Caco-2 (cell line): ENCODE measurements around the gene PLIN1. TPM values are rescaled to one million over a fixed set of nuclear protein-coding genes. Genes with fewer than 3 reads are reported as not detected.

ENCODE experiments used
- BruUV-seq: library from RNA; stranded (reverse); fragments of 400-500 nt; replicated peaks from 2 replicates; lab custom pipeline; 2021; lab: Mats Ljungman, UMichigan
- CTCF ChIA-PET: fragments of 300-600 bp; sonication (Branson Sonifier 250); formaldehyde crosslinking; loops from one replicate; lab custom pipeline; 2022; ENCODE audit warnings: antibody characterized with exemption; lab: Charles Lee
- POLR2A ChIA-PET: fragments of 300-600 bp; sonication (Branson Sonifier 250); formaldehyde crosslinking; loops from one replicate; lab custom pipeline; 2022; ENCODE audit warnings: antibody characterized with exemption; lab: Charles Lee
- DNase-seq, 2 experiments: peaks; one replicate each; pipeline versions ENCODE4 v3.0.0 to v3.0.0-alpha.2; 2020 to 2022
- H3K27me3 ChIP-seq: replicated peaks from 2 replicates; pipeline ENCODE4 v1.6.0; 2011; ENCODE audit warnings: low read length; ENCODE audit not compliant: control insufficient read depth, insufficient read depth
- H3K36me3 ChIP-seq: 2 replicates; pipeline ENCODE4 v1.5.1; 2011; ENCODE audit warnings: low read length; ENCODE audit not compliant: control insufficient read depth, insufficient read depth
- H3K4me1 ChIP-seq: fragments of 250-450 bp; sonication (Bioruptor Pico); 2 replicates; pipeline ENCODE4 v1.5.1; 2020; ENCODE audit warnings: mild to moderate bottlenecking
- H3K4me3 ChIP-seq: 2 replicates; pipeline ENCODE4 v1.5.1; 2011; ENCODE audit warnings: low read depth, mild to moderate bottlenecking, control low read depth, low read length
- H3K9me3 ChIP-seq: fragments of 250-450 bp; sonication (Bioruptor Pico); 2 replicates; pipeline ENCODE4 v1.5.1; 2020; ENCODE audit warnings: mild to moderate bottlenecking, moderate library complexity
- H3K27ac Mint-ChIP-seq: one replicate; pipeline ENCODE4 v1.8.0; 2022; ENCODE audit warnings: mixed read lengths; ENCODE audit not compliant: unreplicated experiment
- H3K27me3 Mint-ChIP-seq: one replicate; pipeline ENCODE4 v1.8.0; 2022; ENCODE audit warnings: mixed read lengths; ENCODE audit not compliant: insufficient read depth, unreplicated experiment
- H3K36me3 Mint-ChIP-seq: one replicate; pipeline ENCODE4 v1.8.0; 2022; ENCODE audit warnings: mild to moderate bottlenecking, mixed read lengths; ENCODE audit not compliant: insufficient read depth, unreplicated experiment
- H3K4me1 Mint-ChIP-seq: one replicate; pipeline ENCODE4 v1.8.0; 2022; ENCODE audit warnings: low read depth, mixed read lengths; ENCODE audit not compliant: unreplicated experiment
- H3K4me3 Mint-ChIP-seq: one replicate; pipeline ENCODE4 v1.8.0; 2022; ENCODE audit warnings: mild to moderate bottlenecking, moderate library complexity, mixed read lengths; ENCODE audit not compliant: unreplicated experiment
- H3K9me3 Mint-ChIP-seq: one replicate; pipeline ENCODE4 v1.8.0; 2022; ENCODE audit warnings: mixed read lengths; ENCODE audit not compliant: unreplicated experiment
- intact Hi-C: fragments of 100-400 bp; cut with micrococcal nuclease; formaldehyde crosslinking; loops from one replicate; pipeline ENCODE4 v1.10.0; 2022; ENCODE audit not compliant: unreplicated experiment
- total RNA-seq: library from RNA; stranded (reverse); gene quantifications from 2 replicates; pipeline ENCODE4 v1.2.3, GENCODE V29; 2022
- TF ChIP-seq, protein P1 (sequence below), 2 experiments: fragments of 200-600 bp in 1 of 2; IDR thresholded peaks; 1 replicate in 1 of 2; 2 replicates in 1 of 2; pipeline versions ENCODE4 v1.5.1 to v1.8.0; 2011 to 2022; ENCODE audit warnings: antibody characterized with exemption in 1 of 2, control low read depth in 1 of 2, inconsistent platforms in 1 of 2, low read depth in 1 of 2, low read length in 1 of 2, mild to moderate bottlenecking in 1 of 2, moderate library complexity in 1 of 2; ENCODE audit not compliant: insufficient read depth in 1 of 2, severe bottlenecking in 1 of 2, unreplicated experiment in 1 of 2

Gene PLIN1
- total RNA-seq, 1 experiment from 2014 or later: not detected

- H3K4me1 Mint-ChIP-seq: no peaks in the 10 kb centered on the region
- no peaks in the 10 kb centered on the region for H3K27me3 Mint-ChIP-seq
- H3K27ac Mint-ChIP-seq: no peak overlapping the region
- H3K4me1 ChIP-seq: no peaks in the 10 kb centered on the region
- ChIA-PET CTCF (interaction anchor here (0.6 kb wide), 1 partner anchor 8 kb away, joined by 3 read pairs; no protein-coding TSS in a partner anchor), POLR2A (no interaction called here)
- H3K27me3 ChIP-seq: no peaks in the 10 kb centered on the region
- no TSS peak for BruUV-seq
- DNase-seq: no peak
- 0 out of 2 replicates have a peak, but pooled peaks cover 3% of the 10 kb centered on the region for H3K9me3 ChIP-seq
- no peaks in the 10 kb centered on the region; the same call in 1 of the 2 replicates for H3K36me3 ChIP-seq
- TF ChIP-seq, protein P1, sequence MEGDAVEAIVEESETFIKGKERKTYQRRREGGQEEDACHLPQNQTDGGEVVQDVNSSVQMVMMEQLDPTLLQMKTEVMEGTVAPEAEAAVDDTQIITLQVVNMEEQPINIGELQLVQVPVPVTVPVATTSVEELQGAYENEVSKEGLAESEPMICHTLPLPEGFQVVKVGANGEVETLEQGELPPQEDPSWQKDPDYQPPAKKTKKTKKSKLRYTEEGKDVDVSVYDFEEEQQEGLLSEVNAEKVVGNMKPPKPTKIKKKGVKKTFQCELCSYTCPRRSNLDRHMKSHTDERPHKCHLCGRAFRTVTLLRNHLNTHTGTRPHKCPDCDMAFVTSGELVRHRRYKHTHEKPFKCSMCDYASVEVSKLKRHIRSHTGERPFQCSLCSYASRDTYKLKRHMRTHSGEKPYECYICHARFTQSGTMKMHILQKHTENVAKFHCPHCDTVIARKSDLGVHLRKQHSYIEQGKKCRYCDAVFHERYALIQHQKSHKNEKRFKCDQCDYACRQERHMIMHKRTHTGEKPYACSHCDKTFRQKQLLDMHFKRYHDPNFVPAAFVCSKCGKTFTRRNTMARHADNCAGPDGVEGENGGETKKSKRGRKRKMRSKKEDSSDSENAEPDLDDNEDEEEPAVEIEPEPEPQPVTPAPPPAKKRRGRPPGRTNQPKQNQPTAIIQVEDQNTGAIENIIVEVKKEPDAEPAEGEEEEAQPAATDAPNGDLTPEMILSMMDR (IDR thresholded peaks at IDR 0.05; ENCODE audit: insufficient read depth in 1 of 2, low read depth in 1 of 2, low read length in 1 of 2, severe bottlenecking in 1 of 2, unreplicated experiment in 1 of 2): no peak
- peaks cover 67% of the 10 kb centered on the region for H3K36me3 Mint-ChIP-seq
- peaks cover 9% of the 10 kb centered on the region for H3K9me3 Mint-ChIP-seq
- H3K4me3 Mint-ChIP-seq: no peak overlapping the region
- intact Hi-C loops: no loop called here
- H3K4me3 ChIP-seq: no peak overlapping the region
Measured at GRCh38 chr15:89632563-89633430, 46.4 kb downstream of the PLIN1 start.

GRCh38 chr15:89631902-89632264, 47.3 kb downstream of the PLIN1 start:
- TF ChIP-seq, protein P1 (IDR thresholded peaks at IDR 0.05; ENCODE audit: insufficient read depth in 1 of 2, low read depth in 1 of 2, low read length in 1 of 2, severe bottlenecking in 1 of 2, unreplicated experiment in 1 of 2): no peak
- no TSS peak for BruUV-seq
- Histone ChIP-seq H3K27me3 (no peaks in the 10 kb centered on the region), H3K36me3 (no peaks in the 10 kb centered on the region; the same call in 1 of the 2 replicates), H3K9me3 (0 out of 2 replicates have a peak, but pooled peaks cover 3% of the 10 kb centered on the region), H3K4me3 (no peak overlapping the region), H3K4me1 (no peaks in the 10 kb centered on the region)
- DNase-seq: no peak
- ChIA-PET POLR2A (no interaction called here), CTCF (no interaction called here)
- Mint-ChIP-seq H3K9me3 (peaks cover 9% of the 10 kb centered on the region), H3K4me3 (no peak overlapping the region), H3K27me3 (no peaks in the 10 kb centered on the region), H3K36me3 (peaks cover 76% of the 10 kb centered on the region), H3K27ac (peak overlapping the region; percentile 50), H3K4me1 (no peaks in the 10 kb centered on the region)
- intact Hi-C loops: no loop called here

DNA sequence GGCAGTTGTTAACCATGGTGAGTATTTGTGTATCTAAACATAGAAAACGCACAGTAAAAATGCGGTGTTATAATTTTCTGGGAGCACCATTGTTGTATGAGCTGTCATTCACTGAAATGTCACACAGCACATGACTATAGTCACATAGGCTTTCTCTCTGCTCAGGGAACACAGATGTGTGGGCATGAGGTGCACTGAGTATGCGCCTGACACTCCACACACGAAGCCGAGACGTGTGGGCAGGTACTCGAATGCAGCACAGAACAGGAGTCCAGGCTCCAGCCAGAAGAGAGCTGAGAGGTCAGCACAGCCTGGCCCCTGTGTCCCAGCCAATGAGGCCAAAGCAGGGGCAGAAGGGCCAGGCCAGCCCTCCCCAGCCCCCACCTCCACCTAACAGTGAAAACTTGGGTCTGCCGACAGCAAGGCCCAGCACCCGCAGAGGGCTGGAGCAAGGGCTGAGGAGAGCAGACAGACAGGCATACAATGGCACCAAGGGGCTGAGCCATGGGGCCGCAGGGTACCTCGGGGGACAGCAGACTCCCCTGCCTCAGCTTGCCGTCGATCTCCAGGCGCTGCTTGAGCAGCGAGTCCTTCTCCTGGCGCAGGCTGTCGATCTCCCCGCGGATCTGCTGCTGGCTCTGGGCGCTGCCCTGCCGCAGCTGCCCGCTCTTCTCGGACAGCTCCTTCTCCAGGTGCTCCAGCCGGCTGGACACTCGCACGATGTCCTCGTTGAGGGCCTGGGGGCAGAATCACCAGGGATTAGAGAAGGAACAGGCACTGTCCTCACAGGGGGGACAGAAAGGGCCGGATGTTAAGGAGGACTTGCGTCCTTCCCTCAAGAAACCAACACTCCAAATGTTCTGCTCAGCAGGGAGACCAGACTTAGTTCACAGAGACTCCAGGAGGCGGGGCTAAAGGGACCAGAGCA, 47.9 kb downstream of the PLIN1 start:
- TF ChIP-seq, protein P1 (IDR thresholded peaks at IDR 0.05; ENCODE audit: insufficient read depth in 1 of 2, low read depth in 1 of 2, low read length in 1 of 2, severe bottlenecking in 1 of 2, unreplicated experiment in 1 of 2): no peak
- intact Hi-C loops: no loop called here
- CTCF ChIA-PET: no interaction called here
- Histone ChIP-seq H3K4me3 (no peak overlapping the region), H3K36me3 (no peaks in the 10 kb centered on the region; the same call in 1 of the 2 replicates), H3K9me3 (0 out of 2 replicates have a peak, but pooled peaks cover 3% of the 10 kb centered on the region), H3K4me1 (no peaks in the 10 kb centered on the region), H3K27me3 (no peaks in the 10 kb centered on the region)
- no peak for DNase-seq
- Mint-ChIP-seq H3K27me3 (no peaks in the 10 kb centered on the region), H3K9me3 (peaks cover 9% of the 10 kb centered on the region), H3K27ac (peak overlapping the region; percentile 50), H3K4me3 (no peak overlapping the region), H3K4me1 (no peaks in the 10 kb centered on the region), H3K36me3 (peaks cover 79% of the 10 kb centered on the region)
- BruUV-seq: no TSS peak
- POLR2A ChIA-PET: no interaction called here
